SH-SY5Y (cell line): ENCODE measurements around the gene ZNF491.

ENCODE experiments used
- GATA2 ChIP-seq: IDR thresholded peaks from 2 replicates; pipeline ENCODE4 v1.6.1; 2011; ENCODE audit warnings: mild to moderate bottlenecking, low read depth, low read length
- GATA3 ChIP-seq: IDR thresholded peaks from 2 replicates; pipeline ENCODE4 v1.6.1; 2011; ENCODE audit warnings: low read depth, mild to moderate bottlenecking, low read length, moderate library complexity

- no peak for TF ChIP-seq GATA2
- no peak for TF ChIP-seq GATA3
Observed at GRCh38 chr19:11783767-11784166, 14.6 kb upstream of the ZNF491 start.
